BE2C (cell line): ENCODE data around the gene ISOC2.

Experiments used
- DNase-seq: peaks from one replicate; pipeline ENCODE4 v3.0.0-alpha.2; 2020
- H3K27me3 ChIP-seq: fragments of 250-450 bp; sonication (Bioruptor Pico); 2 replicates; pipeline ENCODE4 v1.5.1; 2020; ENCODE audit warnings: mild to moderate bottlenecking
- H3K36me3 ChIP-seq: fragments of 250-450 bp; sonication (Bioruptor Pico); 2 replicates; pipeline ENCODE4 v1.5.1; 2020; ENCODE audit warnings: mild to moderate bottlenecking
- H3K4me1 ChIP-seq: fragments of 250-450 bp; sonication (Bioruptor Pico); 2 replicates; pipeline ENCODE4 v1.5.1; 2020
- H3K4me3 ChIP-seq: 2 replicates; pipeline ENCODE4 v1.5.1; 2011; ENCODE audit warnings: low read depth, low read length
- H3K9me3 ChIP-seq: fragments of 250-450 bp; sonication (Bioruptor Pico); 2 replicates; pipeline ENCODE4 v1.5.1; 2020
- TF ChIP-seq, protein P1 (sequence below): IDR thresholded peaks from 2 replicates; pipeline ENCODE4 v1.5.1; 2012; ENCODE audit warnings: mild to moderate bottlenecking, low read depth, low read length

Gene ISOC2

GRCh38 chr19:55474269-55475265, 13.1 kb upstream of the ISOC2 start:
- DNase-seq, result no peak
- peaks cover 5% of the 10 kb centered on the region; the same call in 1 of the 2 replicates for H3K4me1 ChIP-seq
- no peaks in the 10 kb centered on the region for H3K27me3 ChIP-seq
- TF ChIP-seq, protein P1, sequence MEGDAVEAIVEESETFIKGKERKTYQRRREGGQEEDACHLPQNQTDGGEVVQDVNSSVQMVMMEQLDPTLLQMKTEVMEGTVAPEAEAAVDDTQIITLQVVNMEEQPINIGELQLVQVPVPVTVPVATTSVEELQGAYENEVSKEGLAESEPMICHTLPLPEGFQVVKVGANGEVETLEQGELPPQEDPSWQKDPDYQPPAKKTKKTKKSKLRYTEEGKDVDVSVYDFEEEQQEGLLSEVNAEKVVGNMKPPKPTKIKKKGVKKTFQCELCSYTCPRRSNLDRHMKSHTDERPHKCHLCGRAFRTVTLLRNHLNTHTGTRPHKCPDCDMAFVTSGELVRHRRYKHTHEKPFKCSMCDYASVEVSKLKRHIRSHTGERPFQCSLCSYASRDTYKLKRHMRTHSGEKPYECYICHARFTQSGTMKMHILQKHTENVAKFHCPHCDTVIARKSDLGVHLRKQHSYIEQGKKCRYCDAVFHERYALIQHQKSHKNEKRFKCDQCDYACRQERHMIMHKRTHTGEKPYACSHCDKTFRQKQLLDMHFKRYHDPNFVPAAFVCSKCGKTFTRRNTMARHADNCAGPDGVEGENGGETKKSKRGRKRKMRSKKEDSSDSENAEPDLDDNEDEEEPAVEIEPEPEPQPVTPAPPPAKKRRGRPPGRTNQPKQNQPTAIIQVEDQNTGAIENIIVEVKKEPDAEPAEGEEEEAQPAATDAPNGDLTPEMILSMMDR, result no peak
- H3K9me3 ChIP-seq, result no peaks in the 10 kb centered on the region; the same call in 1 of the 2 replicates
- no peaks in the 10 kb centered on the region for H3K36me3 ChIP-seq
- no peak overlapping the region for H3K4me3 ChIP-seq

DNA sequence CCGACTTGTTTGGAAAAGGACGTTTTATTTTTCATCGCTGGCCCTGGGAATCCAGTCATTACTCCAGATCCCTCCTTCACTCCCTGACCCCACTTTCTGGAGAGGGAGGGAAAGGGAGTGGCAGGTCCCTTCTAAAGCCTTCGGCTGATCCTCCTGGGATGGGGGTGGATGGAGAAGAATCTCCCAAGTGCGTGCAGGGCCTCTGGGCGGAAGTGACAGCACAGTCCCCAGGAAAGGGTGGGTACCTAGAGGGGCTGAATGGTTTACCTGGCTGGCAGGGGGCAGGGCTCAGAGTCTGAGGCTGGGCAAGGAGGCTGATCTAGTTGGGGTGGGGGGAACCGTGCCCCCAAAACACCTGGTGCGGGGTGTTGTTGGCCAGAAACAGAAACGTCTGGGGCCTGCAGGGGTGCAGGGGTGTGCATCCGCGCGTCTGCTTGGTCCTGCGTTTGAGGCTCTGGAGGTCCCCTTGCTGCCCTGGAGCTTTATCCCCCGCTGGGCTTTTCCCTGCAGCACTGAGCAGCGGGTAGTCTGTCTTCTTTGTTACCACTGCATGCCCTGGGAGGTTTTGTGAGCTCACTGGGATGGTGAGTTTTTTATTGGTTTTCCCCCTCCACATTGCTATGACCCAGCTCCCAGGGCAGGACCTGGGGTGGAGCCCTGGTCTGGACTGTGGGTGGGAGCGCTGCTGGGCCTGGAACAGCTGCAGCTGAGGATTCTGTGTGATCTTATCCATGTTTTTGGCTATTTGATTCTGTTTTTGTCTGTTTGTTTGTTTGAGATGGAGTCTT, 12.0 kb upstream of the ISOC2 start:
- Histone ChIP-seq H3K4me1 (peaks cover 5% of the 10 kb centered on the region; the same call in 1 of the 2 replicates), H3K27me3 (no peaks in the 10 kb centered on the region), H3K36me3 (no peaks in the 10 kb centered on the region), H3K9me3 (no peaks in the 10 kb centered on the region; the same call in 1 of the 2 replicates), H3K4me3 (no peak overlapping the region)
- DNase-seq, result peak; percentile 18
- TF ChIP-seq, protein P1, result no peak

- H3K27me3 ChIP-seq, result no peaks in the 10 kb centered on the region
- H3K9me3 ChIP-seq, result no peaks in the 10 kb centered on the region; the same call in 1 of the 2 replicates
- peaks cover 5% of the 10 kb centered on the region; the same call in 1 of the 2 replicates for H3K4me1 ChIP-seq
- H3K36me3 ChIP-seq, result no peaks in the 10 kb centered on the region
- TF ChIP-seq, protein P1, result no peak
- no peak for DNase-seq
- H3K4me3 ChIP-seq, result no peak overlapping the region
These were observed 11.0 kb upstream of the ISOC2 start for GRCh38 chr19:55472463-55472862.

DNA sequence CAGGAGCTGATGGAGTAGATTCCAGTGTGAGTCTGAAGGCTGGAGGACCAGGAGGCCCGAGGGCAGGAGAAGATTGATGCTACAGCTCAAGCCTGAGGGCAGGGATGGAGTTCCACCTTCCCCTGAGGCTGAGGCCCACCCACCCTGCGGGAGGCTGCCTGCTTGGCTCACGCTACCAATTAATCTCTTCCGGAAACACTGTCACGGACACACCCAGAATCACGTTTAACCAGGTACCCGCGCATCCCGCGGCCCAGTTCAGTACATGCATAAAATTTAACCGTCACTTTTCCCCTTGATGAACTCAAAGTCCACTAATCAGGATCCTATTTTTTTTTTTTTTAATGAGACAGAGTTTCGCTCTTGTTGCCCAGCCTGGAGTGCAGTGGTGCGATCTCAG, 9.8 kb upstream of the ISOC2 start:
- peaks cover 5% of the 10 kb centered on the region; the same call in 1 of the 2 replicates for H3K4me1 ChIP-seq
- DNase-seq, result no peak
- TF ChIP-seq, protein P1, result no peak
- no peaks in the 10 kb centered on the region; the same call in 1 of the 2 replicates for H3K9me3 ChIP-seq
- no peaks in the 10 kb centered on the region for H3K36me3 ChIP-seq
- H3K4me3 ChIP-seq, result no peak overlapping the region
- no peaks in the 10 kb centered on the region for H3K27me3 ChIP-seq

- no peaks in the 10 kb centered on the region for H3K4me1 ChIP-seq
- no peak overlapping the region for H3K4me3 ChIP-seq
- H3K9me3 ChIP-seq, result no peaks in the 10 kb centered on the region
- no peak for DNase-seq
- TF ChIP-seq, protein P1, result no peak; the same call in 1 of the 2 replicates
- no peaks in the 10 kb centered on the region for H3K36me3 ChIP-seq
- no peaks in the 10 kb centered on the region for H3K27me3 ChIP-seq
These were observed 6.6 kb upstream of the ISOC2 start for GRCh38 chr19:55468054-55468393.
